CD4-positive, alpha-beta T cell treated with Interferon gamma for 1 hour (primary cell): Measurements from ENCODE around the gene CACNG1.
"Not testable (repeated sequence)": the region's sequence is repeated elsewhere in the genome, so short reads cannot be mapped to it uniquely, and the experiment has no call there.

Experiments used
- DNase-seq: peaks from one replicate; pipeline ENCODE4 v3.0.0-alpha.2; 2020

The CACNG1 gene

DNA sequence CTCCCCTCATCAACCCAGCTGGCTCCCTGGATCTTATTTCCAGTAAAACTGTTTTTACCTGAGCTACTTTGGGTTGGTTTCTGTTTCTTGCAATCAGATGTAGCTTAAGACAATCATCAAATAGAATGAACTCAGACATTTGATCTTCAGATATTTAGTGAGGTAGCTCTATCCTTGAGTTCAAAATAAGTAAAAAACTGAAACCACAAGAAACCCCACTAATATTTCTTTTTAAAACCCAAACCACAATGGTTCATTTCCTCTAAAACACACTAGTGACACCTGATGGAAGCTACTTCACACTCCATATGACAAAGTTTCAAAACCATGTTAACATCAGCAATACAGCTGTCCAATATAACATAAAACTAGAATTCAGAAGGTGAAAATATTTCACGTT, 37.8 kb downstream of the CACNG1 start:
- DNase-seq = no peak

DNA sequence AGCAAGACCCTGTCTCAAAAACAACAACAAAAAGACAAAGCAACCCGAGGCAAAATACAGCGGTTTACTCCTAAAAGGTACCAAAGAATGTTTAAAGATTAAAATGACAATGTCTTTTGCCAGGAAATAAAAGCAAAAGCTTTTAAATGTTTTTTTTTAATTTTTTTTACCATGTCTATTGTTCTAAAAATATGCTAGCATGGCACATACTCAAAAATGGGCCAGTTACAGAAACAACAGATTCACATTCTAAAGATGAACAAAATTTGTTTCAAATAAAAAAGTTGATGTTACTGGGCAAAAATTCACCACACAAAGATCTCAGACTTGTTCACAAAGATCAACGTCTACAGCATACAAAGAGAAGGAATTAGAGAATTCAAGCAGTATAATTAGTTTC, 41.1 kb downstream of the CACNG1 start:
- no peak for DNase-seq

DNA sequence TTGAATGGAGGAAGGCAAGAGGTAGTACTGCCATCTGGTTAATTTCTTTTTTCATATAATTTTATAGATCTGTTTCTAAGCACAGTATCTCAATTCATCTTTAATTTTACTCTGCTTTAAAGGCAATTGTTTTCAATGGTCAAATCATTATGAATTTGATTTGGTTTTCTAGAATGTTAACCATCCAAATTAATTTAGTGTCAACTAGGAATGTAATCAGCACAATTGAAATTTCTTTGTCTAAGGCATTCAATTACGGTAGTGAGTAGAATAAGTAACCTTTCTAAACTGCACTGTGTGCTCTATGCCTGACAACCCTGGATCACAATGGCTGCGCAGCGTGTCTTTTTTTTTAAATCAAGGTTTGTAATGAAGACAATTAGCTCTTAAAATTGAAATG, 44.3 kb downstream of the CACNG1 start:
- DNase-seq = no peak

DNA sequence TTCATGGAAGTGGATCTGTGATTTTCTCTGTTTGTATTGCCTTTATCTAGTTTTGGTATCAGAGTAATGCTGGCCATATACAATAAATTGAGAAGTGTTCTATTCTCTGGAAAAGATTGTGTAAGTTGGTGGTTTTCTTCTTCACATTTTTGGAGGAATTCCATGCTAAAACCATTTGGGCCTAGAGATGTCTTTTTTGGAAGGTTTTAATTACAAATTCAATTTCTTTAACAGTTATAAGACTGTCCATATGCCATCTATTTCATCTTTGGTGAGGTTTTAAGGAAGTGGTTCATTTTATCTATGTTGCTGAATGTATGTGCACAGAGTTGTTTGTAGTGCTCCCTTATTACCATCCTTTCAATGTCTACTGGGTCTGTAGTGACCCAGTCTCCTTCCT, 46.0 kb downstream of the CACNG1 start:
- DNase-seq = no peak

GRCh38 chr17:67092291-67092690, 47.9 kb downstream of the CACNG1 start:
- no peak for DNase-seq

GRCh38 chr17:67092710-67093109, 48.4 kb downstream of the CACNG1 start:
- DNase-seq = not testable (repeated sequence)

GRCh38 chr17:67093348-67093747, 49.0 kb downstream of the CACNG1 start:
- no peak for DNase-seq

DNA sequence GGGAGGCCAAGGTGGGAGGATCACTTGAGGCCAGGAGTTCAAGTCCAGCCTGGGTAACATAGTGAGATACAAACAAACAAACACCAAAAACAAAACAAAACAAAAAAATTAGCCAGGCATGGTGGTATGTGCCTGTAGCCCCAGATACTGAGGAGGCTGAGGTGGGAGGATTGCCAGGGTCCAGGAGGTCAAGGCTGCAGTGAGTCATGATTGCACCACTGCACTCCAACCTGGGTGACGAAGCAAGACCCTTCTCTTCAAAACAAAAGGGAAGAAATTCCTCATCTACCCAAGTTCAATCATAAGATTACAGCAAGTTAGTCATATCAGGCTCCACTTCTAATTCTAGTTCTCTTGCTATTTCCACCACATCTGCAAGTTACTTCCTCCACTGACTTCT, 50.9 kb downstream of the CACNG1 start:
- DNase-seq = not testable (repeated sequence)

DNA sequence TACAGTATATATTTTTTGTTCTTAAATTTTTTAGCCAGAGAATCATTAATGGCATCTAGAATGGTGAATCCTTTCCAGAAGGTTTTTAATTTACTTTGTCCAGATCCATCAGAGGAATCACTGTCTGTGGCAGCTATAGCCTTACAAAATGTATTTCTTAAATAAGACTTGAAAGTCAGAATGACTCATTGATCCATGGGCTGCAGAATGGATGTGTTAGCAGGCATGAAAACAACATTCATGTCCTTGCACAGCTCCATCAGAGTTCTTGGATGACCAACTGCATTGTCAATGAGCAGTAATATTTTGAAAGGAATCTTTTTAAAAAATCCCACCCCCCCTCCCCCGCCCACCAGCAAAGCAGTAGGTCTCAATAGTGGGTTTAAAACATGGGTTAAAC, 51.4 kb downstream of the CACNG1 start:
- DNase-seq = no peak

- no peak for DNase-seq
Observed at GRCh38 chr17:67096609-67097008, 52.3 kb downstream of the CACNG1 start.

GRCh38 chr17:67098006-67098405, 53.7 kb downstream of the CACNG1 start:
- no peak for DNase-seq

- DNase-seq = not testable (repeated sequence)
Observed at GRCh38 chr17:67104641-67105040, 60.3 kb downstream of the CACNG1 start.

GRCh38 chr17:67105213-67105612, 60.9 kb downstream of the CACNG1 start:
- DNase-seq = no peak
